ENCODE results near the gene ARFGAP3. TPM values are rescaled to one million over a fixed set of nuclear protein-coding genes. Genes with fewer than 3 reads are reported as not detected.

Gene ARFGAP3
- polyA plus RNA-seq (ENCODE audit: insufficient read length in 3 of 3), result 10 to 100 TPM; 47.6 to 58.0 (median 53.5) TPM

GRCh38 chr22:42856865-42857704, at the start of gene ARFGAP3:
Gene ARFGAP3, minus strand, starts transcription at chr22:42857273. Its CDS starts 91 bp downstream, at chr22:42857182.
- peak; percentile 80 to 89 (median 89) for DNase-seq (ENCODE audit: low read depth in 3 of 3, low spot score in 2 of 3)

GRCh38 chr22:42905702-42906183, 48.7 kb upstream of the ARFGAP3 start:
- no peak for DNase-seq (ENCODE audit: low read depth in 3 of 3, low spot score in 2 of 3)

DNA sequence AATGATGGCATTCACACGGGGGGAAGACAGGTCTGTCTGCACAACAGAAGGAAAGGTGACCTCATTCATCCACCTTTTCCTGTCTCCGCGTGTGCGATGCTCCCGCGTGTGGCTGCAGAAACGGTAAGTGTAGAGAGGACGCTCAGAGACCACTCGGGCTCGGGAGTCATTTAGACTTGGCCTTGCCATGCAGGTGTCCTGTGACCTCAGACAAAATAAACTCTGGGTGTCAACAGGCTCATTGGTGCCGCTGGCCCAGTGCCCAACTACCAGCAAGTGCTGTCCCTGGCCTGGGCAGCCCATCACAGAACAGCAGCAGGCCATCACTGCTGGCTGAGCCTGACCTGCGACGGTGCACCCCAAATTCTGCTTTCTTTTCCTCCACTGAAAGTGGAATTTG, 48.1 kb upstream of the ARFGAP3 start:
- no peak for DNase-seq (ENCODE audit: low read depth in 3 of 3, low spot score in 2 of 3)

DNA sequence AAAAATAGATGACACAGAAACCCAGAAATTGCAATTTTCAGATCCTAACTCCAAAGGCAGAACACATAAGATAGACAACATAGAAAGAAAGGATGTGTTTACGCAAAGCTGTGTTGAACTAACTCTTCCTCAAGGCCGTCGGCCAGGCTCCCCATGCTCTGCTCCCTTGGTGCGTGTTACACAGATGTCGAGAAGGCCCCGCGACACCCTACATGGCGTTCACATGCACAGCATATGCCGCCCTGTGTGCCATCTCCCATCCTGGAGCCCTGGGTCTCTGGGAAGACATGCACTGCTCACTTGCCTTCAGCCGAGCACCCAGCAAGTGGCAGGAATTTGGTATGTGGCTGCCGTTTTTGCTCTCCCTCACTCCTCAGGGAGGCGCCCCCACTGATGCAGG, 47.0 kb upstream of the ARFGAP3 start:
- no peak for DNase-seq (ENCODE audit: low read depth in 3 of 3, low spot score in 2 of 3)

DNA sequence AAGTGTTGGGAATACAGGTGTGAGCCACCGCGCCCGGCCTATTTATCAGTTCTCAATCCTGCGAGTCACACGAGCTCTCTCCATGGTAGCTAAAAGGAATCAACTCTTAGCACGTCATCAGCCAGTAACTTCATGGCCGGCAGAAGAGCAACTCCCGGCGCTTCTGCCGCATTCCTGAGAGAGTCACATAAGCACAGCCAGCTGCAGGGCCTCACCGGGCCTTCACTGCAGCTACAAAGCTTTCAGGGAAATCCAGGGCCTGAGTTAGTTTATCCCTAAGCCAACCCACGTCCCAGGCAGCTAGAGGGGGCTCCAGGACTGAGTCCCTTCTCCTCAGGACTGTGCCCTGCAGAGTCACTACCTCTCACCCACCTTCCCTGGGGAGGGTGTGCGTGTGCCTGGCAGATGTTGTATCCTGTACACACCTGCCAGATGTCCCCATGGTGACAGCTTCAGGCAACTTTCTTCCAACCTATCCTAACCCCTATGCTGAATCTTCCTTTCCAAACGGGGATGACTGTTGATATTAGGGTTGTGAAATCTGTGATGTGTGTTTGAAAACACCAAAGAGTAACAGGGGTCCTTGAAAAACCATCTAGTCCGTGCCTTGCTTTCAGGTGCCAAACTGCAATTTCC, 45.9 kb upstream of the ARFGAP3 start:
- peak; percentile 23 to 44 (median 44) for DNase-seq (ENCODE audit: low read depth in 3 of 3, low spot score in 2 of 3)

GRCh38 chr22:42901790-42902508, 44.9 kb upstream of the ARFGAP3 start:
- no peak for DNase-seq (ENCODE audit: low read depth in 3 of 3, low spot score in 2 of 3)

DNA sequence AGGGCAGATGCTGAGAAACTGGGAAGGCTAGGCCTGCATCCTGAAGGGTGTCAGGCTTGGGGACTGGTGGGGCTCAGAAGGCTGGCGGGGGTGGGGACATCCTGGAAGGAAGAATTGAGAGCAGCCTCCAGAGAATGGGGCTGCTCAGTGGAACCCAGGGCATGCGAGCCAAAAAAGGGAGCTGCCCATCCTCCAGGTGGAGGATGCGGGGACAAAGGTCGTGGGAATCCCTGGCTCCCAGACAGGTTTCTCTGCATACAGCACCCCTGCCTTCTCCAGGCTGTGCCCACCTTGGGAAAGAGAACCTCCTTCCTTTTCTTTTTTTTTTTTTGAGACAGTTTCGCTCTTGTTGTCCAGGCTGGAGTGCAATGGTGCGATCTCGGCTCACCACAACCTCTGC, 40.9 kb upstream of the ARFGAP3 start:
- DNase-seq (ENCODE audit: low read depth in 3 of 3, low spot score in 2 of 3), result no peak

DNA sequence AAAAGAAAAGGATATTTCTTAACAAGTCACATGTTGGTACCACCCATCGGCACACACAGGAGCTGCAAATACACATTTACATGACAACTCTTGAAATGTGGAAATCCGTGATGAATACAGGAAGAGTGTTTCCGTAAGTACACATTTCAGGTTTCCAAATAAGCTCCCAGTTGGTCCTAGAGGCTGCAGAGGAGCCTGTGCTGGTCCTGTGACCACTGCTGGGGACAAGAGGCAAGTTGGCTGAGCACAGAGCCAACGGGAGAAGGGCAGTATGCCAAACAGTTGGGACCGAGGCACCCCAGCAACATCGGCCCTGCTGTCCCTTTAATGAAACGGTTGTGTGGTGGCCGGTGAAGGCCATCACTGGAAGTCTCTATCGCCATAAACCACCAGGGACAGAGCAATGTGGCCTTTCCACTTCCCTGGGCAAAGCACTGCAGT, 38.5 kb upstream of the ARFGAP3 start:
- no peak for DNase-seq (ENCODE audit: low read depth in 3 of 3, low spot score in 2 of 3)

GRCh38 chr22:42895087-42895486, 38.0 kb upstream of the ARFGAP3 start:
- DNase-seq (ENCODE audit: low read depth in 3 of 3, low spot score in 2 of 3), result peak in 2 of 3 donors; percentile 10 to 15

DNA sequence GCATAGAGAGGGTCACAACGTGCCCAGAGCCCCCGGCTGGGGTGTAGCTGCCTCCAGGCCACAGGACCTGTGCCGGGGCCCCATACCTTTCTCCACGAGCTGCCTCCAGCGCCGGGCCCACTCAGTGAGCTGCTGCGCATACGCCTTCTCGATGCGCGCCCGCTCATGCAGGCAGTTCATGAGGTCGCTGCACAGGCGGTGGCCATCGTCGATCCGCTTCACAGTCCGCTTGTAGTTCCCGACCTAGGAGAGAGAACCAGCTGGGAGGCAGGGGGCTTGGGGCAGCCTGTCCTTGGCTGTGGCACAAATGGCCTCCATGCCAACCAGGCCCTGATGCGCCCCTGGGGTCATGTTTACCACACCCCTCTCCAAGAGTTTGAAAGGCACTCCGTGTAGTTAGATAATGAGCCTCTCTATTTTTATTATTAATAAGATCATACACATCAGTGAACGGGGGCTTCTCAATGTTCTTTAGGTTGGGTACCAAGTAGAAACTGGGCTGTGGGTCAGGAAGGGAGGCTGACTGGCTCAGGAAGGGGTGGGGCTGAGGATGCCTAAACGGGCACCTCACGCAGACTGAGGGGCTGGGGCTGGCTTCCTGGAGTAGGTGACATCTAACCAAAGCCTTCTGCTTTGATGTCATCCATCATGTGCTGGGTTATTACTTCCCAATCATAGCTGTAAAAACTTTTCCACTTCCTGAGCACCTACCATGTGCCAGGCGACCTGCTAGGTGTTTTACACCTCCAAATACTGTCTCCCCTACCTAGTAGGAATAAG, 36.5 kb upstream of the ARFGAP3 start:
- DNase-seq (ENCODE audit: low read depth in 3 of 3, low spot score in 2 of 3), result no peak

DNA sequence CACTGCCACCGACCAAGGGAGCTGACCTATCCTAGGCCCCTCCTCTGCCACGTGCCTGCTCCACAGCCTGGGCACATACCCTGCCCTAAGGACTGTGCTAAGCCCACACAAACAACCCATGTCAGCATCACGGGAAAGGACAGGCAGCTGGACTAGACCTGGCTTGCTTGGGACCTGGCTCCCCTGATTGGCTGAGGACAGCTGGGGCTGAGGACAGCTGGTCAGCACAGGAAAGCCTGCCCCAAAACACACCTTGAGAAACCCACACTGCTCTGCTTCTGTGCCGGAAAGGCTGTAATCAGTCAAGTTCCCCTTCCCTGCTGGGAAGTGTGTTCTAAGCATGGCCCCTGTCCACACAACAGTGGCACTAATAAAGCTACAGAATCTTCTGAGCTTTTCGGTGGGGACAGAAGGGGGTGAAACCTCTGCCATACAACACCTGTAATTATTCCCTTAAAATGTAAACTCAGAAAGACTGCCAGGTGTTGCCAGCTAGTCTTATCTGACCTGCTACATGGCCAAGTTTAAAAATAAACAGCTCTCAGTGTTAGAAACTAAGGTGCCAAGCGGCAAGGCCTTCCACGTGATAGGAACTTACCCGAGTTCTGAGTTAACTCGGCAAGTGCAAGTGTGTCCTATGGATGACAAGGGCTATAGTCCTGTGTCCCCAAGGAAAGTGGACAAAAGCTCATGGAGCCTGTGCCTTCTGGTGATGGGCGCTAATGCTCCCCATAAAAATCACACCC, 35.7 kb upstream of the ARFGAP3 start:
- no peak for DNase-seq (ENCODE audit: low read depth in 3 of 3, low spot score in 2 of 3)

DNA sequence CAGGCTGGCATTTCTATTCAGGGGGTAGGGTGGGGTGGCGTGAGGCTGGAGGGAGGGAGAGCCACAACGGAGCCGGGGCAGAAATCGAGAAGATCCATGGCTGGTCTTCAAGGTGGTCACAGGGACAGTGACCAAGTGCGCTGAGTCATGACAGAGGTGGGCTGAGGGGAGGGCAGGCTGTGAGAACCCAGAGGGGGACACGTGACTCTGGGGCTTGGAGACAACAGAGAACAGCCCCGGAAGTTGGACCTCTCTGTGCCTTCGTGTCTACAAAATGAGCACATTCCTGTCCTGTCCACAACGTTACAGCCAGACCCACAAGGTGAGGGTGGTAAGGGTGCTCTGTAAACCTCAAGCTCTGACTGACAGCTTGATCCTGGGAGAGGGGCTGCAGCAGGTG, 35.1 kb upstream of the ARFGAP3 start:
- no peak for DNase-seq (ENCODE audit: low read depth in 3 of 3, low spot score in 2 of 3)

DNA sequence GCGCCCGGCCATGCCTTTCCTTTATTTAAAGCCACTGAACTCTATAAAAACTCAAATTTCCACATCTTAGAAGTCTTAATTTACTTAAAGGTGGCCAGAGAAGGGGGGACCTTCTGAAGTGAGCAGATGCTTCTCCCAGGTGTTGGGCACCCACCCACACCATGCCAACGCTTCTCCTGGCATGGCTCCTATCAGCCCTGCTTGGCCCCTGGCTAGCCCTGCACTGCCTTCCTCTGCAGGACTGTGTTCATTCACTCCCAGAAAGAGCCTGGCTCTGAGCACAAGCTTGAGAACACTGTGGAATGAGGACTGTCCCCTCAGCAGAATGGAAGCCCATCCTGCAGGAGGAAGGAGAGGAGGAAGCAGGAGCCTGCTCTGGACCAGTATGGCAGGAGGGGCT, 34.6 kb upstream of the ARFGAP3 start:
- no peak for DNase-seq (ENCODE audit: low read depth in 3 of 3, low spot score in 2 of 3)

GRCh38 chr22:42891008-42891407, 33.9 kb upstream of the ARFGAP3 start:
- DNase-seq (ENCODE audit: low read depth in 3 of 3, low spot score in 2 of 3), result no peak

GRCh38 chr22:42889304-42889703, 32.2 kb upstream of the ARFGAP3 start:
- no peak for DNase-seq (ENCODE audit: low read depth in 3 of 3, low spot score in 2 of 3)

- no peak for DNase-seq (ENCODE audit: low read depth in 3 of 3, low spot score in 2 of 3)
These were observed 30.7 kb upstream of the ARFGAP3 start for GRCh38 chr22:42887523-42888507.

GRCh38 chr22:42887120-42887519, 30.0 kb upstream of the ARFGAP3 start:
- DNase-seq (ENCODE audit: low read depth in 3 of 3, low spot score in 2 of 3), result no peak

- DNase-seq (ENCODE audit: low read depth in 3 of 3, low spot score in 2 of 3), result no peak
These were observed 28.4 kb upstream of the ARFGAP3 start for GRCh38 chr22:42885446-42885845.

All from right renal cortex interstitium (tissue), 3 donors.